ENCODE data around the gene SAP30BP. TPM values are rescaled to one million over a fixed set of nuclear protein-coding genes. Genes with fewer than 3 reads are reported as not detected.

The SAP30BP gene
- total and polyA plus RNA-seq, 2 of the 8 experiments (the other 6 are each of a cell fraction or from before 2014, with no cell fraction given) = 63.3 to 79.9 TPM

GRCh38 chr17:75739801-75740200, 72.7 kb downstream of the SAP30BP start (continued):
- TF ChIP-seq CTCF (IDR thresholded peaks at IDR 0.05; ENCODE audit: control extremely low read depth in 1 of 3, insufficient read depth in 1 of 3, low read depth in 1 of 3, low read length in 3 of 3) (no peak), SP4 (IDR thresholded peaks at IDR 0.05; ENCODE audit: low read length) (no peak)

Data from H1 (cell line).